Measurements from ENCODE around the gene VWA5B1.

GRCh38 chr1:20383631-20384030 lies 93.0 kb downstream of the VWA5B1 start:
- no peak for TF ChIP-seq RCOR1 (IDR thresholded peaks at IDR 0.05; ENCODE audit: insufficient replicate concordance, low read length)
- no peak for TF ChIP-seq CTCF (conservative IDR thresholded peaks at IDR 0.05; ENCODE audit: low read depth, low read length)

Data from IMR-90 (cell line).